HEK293 (cell line): ENCODE data around the gene KANSL1L.

Source experiments
- CTCF ChIA-PET: fragments of 350-600 bp; formaldehyde crosslinking; extraction: SDS; loops from one replicate; lab custom pipeline; 2021; ENCODE audit warnings: antibody characterized with exemption; lab: Yijun Ruan, JAX
- POLR2A ChIA-PET: fragments of 300-600 bp; formaldehyde crosslinking; extraction: SDS; loops from one replicate; lab custom pipeline; 2020; ENCODE audit warnings: antibody characterized with exemption, inconsistent platforms; lab: Yijun Ruan, JAX
- H3K27ac ChIP-seq: fragments of 200-500 bp; sonication (Bioruptor generic); 2 replicates; pipeline ENCODE4 v1.5.1; 2014; ENCODE audit warnings: low read depth, low read length, control low read depth, inconsistent platforms; ENCODE audit errors: extremely low read depth
- H3K36me3 ChIP-seq, 2 experiments: fragments of 200-500 bp in 1 of 2; sonication (Bioruptor generic) in 1 of 2; 1 replicate in 1 of 2; 2 replicates in 1 of 2; pipeline ENCODE4 v1.5.1; 2014 to 2017; ENCODE audit warnings: inconsistent platforms in 2 of 2, low read length in 2 of 2; ENCODE audit not compliant: control insufficient read depth in 2 of 2, insufficient read depth in 1 of 2
- H3K4me1 ChIP-seq: fragments of 200-500 bp; sonication (Bioruptor generic); 2 replicates; pipeline ENCODE4 v1.5.1; 2014; ENCODE audit warnings: mild to moderate bottlenecking, low read length, inconsistent platforms; ENCODE audit not compliant: control insufficient read depth, insufficient read depth
- H3K4me3 ChIP-seq: 2 replicates; pipeline ENCODE4 v1.5.1; 2011; ENCODE audit warnings: low read depth, mild to moderate bottlenecking, control low read depth, low read length, moderate library complexity
- H3K9me3 ChIP-seq: fragments of 200-500 bp; sonication (Bioruptor generic); 2 replicates; pipeline ENCODE4 v1.5.1; 2014; ENCODE audit warnings: low read depth, low read length, inconsistent platforms; ENCODE audit not compliant: control insufficient read depth, insufficient read depth
- CTCF ChIP-seq: fragments of 450-650 bp; formaldehyde crosslinking; IDR thresholded peaks from 2 replicates; pipeline ENCODE4 v1.5.1; 2016; ENCODE audit warnings: missing biosample characterization, missing genetic modification characterization
- IKZF3 ChIP-seq: fragments of 450-650 bp; IDR thresholded peaks from 2 replicates; pipeline ENCODE4 v1.5.0; 2018; ENCODE audit warnings: missing biosample characterization, mild to moderate bottlenecking, missing genetic modification characterization, moderate library complexity
- INSM2 ChIP-seq: fragments of 450-650 bp; formaldehyde crosslinking; IDR thresholded peaks from 2 replicates; pipeline ENCODE4 v1.5.1; 2016; ENCODE audit warnings: missing biosample characterization, missing genetic modification characterization
- OSR2 ChIP-seq: fragments of 450-650 bp; formaldehyde crosslinking; IDR thresholded peaks from 2 replicates; pipeline ENCODE4 v1.5.1; 2016; ENCODE audit warnings: missing biosample characterization, missing genetic modification characterization
- OVOL3 ChIP-seq: fragments of 450-650 bp; formaldehyde crosslinking; IDR thresholded peaks from 2 replicates; pipeline ENCODE4 v1.5.1; 2016; ENCODE audit warnings: missing biosample characterization, missing genetic modification characterization
- ZBTB11 ChIP-seq: fragments of 450-650 bp; formaldehyde crosslinking; conservative IDR thresholded peaks from 2 replicates; pipeline ENCODE4 v1.5.1; 2016; ENCODE audit warnings: low read depth, missing biosample characterization, missing genetic modification characterization
- ZNF16 ChIP-seq: fragments of 450-650 bp; formaldehyde crosslinking; IDR thresholded peaks from 2 replicates; pipeline ENCODE4 v1.5.1; 2016; ENCODE audit warnings: low read depth, missing biosample characterization, missing genetic modification characterization
- ZNF214 ChIP-seq: fragments of 450-650 bp; formaldehyde crosslinking; IDR thresholded peaks from 2 replicates; pipeline ENCODE4 v1.5.1; 2017; ENCODE audit warnings: missing biosample characterization, mild to moderate bottlenecking, missing genetic modification characterization, borderline replicate concordance
- ZNF274 ChIP-seq, 2 experiments: fragments of 200-500 bp in 1 of 2; fragments of 450-650 bp in 1 of 2; sonication (Bioruptor generic) in 1 of 2; formaldehyde crosslinking in 1 of 2; IDR thresholded peaks; 2 replicates each; pipeline versions ENCODE4 v1.5.1 to v1.6.1; 2014 to 2016; ENCODE audit warnings: borderline replicate concordance in 1 of 2, inconsistent platforms in 1 of 2, low read length in 1 of 2, missing biosample characterization in 1 of 2, missing genetic modification characterization in 1 of 2
- ZNF510 ChIP-seq: fragments of 450-650 bp; formaldehyde crosslinking; IDR thresholded peaks from 2 replicates; pipeline ENCODE4 v1.5.1; 2018; ENCODE audit warnings: mild to moderate bottlenecking, missing genetic modification characterization, missing biosample characterization; ENCODE audit not compliant: insufficient replicate concordance
- ZNF558 ChIP-seq: fragments of 450-650 bp; formaldehyde crosslinking; IDR thresholded peaks from 2 replicates; pipeline ENCODE4 v1.5.1; 2016; ENCODE audit warnings: missing biosample characterization, missing genetic modification characterization
- ZNF560 ChIP-seq: fragments of 450-650 bp; formaldehyde crosslinking; IDR thresholded peaks from 2 replicates; pipeline ENCODE4 v1.5.1; 2017; ENCODE audit warnings: missing biosample characterization, missing genetic modification characterization, borderline replicate concordance
- ZNF571 ChIP-seq: fragments of 450-650 bp; formaldehyde crosslinking; IDR thresholded peaks from 2 replicates; pipeline ENCODE4 v1.5.0; 2017; ENCODE audit warnings: missing biosample characterization, missing genetic modification characterization
- ZSCAN16 ChIP-seq: fragments of 450-650 bp; formaldehyde crosslinking; IDR thresholded peaks from 2 replicates; pipeline ENCODE4 v1.5.1; 2016; ENCODE audit warnings: missing biosample characterization, missing genetic modification characterization
- TF ChIP-seq, protein P1 (sequence below): fragments of 450-650 bp; formaldehyde crosslinking; IDR thresholded peaks from 2 replicates; pipeline ENCODE4 v1.5.1; 2016; ENCODE audit warnings: missing biosample characterization, missing genetic modification characterization
- TF ChIP-seq, protein P2 (sequence below): fragments of 450-650 bp; formaldehyde crosslinking; IDR thresholded peaks from 2 replicates; pipeline ENCODE4 v1.5.1; 2017; ENCODE audit warnings: missing biosample characterization, missing genetic modification characterization

Gene KANSL1L

DNA sequence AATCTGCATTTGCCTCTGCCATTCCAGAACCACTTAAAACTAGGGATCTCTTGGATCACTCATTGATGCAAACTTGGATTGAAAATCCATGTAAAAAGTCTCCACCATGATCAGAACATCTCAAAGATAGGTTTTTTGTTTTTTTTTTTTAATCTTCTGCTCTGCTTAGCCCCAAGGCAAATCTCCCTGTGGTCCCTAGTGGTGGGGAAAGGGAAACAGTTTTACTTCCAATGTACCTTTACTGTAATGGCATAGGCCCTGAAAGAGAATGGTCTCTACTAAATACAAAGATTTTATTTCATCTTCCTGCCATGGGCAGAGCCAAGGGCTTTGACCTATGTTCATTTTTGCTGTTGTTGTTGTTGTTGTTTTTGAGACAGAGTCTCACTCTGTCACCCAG lies 78.4 kb downstream of the KANSL1L start:
- Histone ChIP-seq H3K4me3 (no peak overlapping the region), H3K9me3 (no peaks in the 10 kb centered on the region), H3K36me3 (no peaks in the 10 kb centered on the region), H3K4me1 (no peaks in the 10 kb centered on the region), H3K27ac (no peak overlapping the region)
- POLR2A ChIA-PET: no interaction called here
- CTCF ChIA-PET: no interaction called here
- TF ChIP-seq ZBTB11 (tag by site-specific recombination): no peak

GRCh38 chr2:210086930-210087329 lies 84.3 kb downstream of the KANSL1L start:
- POLR2A ChIA-PET: no interaction called here
- CTCF ChIA-PET: no interaction called here
- H3K4me1 ChIP-seq: no peaks in the 10 kb centered on the region
- H3K27ac ChIP-seq: no peak overlapping the region
- H3K9me3 ChIP-seq: no peaks in the 10 kb centered on the region
- H3K4me3 ChIP-seq: no peak overlapping the region
- TF ChIP-seq ZNF558 (tag by site-specific recombination) (no peak), ZNF16 (tag by site-specific recombination) (no peak), ZSCAN16 (tag by site-specific recombination) (no peak), ZNF571 (tag by site-specific recombination) (no peak), IKZF3 (tag by site-specific recombination) (no peak), ZNF274 (IDR thresholded peaks at IDR 0.05; ENCODE audit: low read length) (no peak), ZNF274 (tag by site-specific recombination; IDR thresholded peaks at IDR 0.05; ENCODE audit: borderline replicate concordance) (no peak), INSM2 (tag by site-specific recombination) (no peak), ZNF214 (tag by site-specific recombination) (no peak), ZNF510 (tag by site-specific recombination) (no peak), CTCF (tag by site-specific recombination) (no peak), ZNF560 (tag by site-specific recombination) (no peak), OSR2 (tag by site-specific recombination) (no peak), OVOL3 (tag by site-specific recombination) (no peak)
- TF ChIP-seq, protein P1, sequence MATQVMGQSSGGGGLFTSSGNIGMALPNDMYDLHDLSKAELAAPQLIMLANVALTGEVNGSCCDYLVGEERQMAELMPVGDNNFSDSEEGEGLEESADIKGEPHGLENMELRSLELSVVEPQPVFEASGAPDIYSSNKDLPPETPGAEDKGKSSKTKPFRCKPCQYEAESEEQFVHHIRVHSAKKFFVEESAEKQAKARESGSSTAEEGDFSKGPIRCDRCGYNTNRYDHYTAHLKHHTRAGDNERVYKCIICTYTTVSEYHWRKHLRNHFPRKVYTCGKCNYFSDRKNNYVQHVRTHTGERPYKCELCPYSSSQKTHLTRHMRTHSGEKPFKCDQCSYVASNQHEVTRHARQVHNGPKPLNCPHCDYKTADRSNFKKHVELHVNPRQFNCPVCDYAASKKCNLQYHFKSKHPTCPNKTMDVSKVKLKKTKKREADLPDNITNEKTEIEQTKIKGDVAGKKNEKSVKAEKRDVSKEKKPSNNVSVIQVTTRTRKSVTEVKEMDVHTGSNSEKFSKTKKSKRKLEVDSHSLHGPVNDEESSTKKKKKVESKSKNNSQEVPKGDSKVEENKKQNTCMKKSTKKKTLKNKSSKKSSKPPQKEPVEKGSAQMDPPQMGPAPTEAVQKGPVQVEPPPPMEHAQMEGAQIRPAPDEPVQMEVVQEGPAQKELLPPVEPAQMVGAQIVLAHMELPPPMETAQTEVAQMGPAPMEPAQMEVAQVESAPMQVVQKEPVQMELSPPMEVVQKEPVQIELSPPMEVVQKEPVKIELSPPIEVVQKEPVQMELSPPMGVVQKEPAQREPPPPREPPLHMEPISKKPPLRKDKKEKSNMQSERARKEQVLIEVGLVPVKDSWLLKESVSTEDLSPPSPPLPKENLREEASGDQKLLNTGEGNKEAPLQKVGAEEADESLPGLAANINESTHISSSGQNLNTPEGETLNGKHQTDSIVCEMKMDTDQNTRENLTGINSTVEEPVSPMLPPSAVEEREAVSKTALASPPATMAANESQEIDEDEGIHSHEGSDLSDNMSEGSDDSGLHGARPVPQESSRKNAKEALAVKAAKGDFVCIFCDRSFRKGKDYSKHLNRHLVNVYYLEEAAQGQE (tag by site-specific recombination): no peak
- TF ChIP-seq, protein P2, sequence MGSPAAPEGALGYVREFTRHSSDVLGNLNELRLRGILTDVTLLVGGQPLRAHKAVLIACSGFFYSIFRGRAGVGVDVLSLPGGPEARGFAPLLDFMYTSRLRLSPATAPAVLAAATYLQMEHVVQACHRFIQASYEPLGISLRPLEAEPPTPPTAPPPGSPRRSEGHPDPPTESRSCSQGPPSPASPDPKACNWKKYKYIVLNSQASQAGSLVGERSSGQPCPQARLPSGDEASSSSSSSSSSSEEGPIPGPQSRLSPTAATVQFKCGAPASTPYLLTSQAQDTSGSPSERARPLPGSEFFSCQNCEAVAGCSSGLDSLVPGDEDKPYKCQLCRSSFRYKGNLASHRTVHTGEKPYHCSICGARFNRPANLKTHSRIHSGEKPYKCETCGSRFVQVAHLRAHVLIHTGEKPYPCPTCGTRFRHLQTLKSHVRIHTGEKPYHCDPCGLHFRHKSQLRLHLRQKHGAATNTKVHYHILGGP (tag by site-specific recombination): no peak
- H3K36me3 ChIP-seq: no peaks in the 10 kb centered on the region
